Measurements from ENCODE around the gene CEBPZOS.

GRCh38 chr2:37231241-37232130 lies 35.2 kb downstream of the CEBPZOS start, which contains the start of the genes CEBPZ and NDUFAF7:
- TF ChIP-seq ZNF792 (tag by site-specific recombination; IDR thresholded peaks at IDR 0.05) (no peak), PRDM10 (tag by site-specific recombination; IDR thresholded peaks at IDR 0.05) (no peak)

Data from HEK293 (cell line).